HG02885 (cell line): ENCODE measurements around the gene RAP1A.
"Not testable (repeated sequence)": the region's sequence is repeated elsewhere in the genome, so short reads cannot be mapped to it uniquely, and the experiment has no call there.

Experiments used
- ATAC-seq: cut with Tn5 transposase; IDR thresholded peaks from one replicate; pipeline ENCODE4 v1.9.1; 2021; ENCODE audit warnings: mild to moderate bottlenecking; ENCODE audit not compliant: unreplicated experiment, poor library complexity

Gene RAP1A

DNA sequence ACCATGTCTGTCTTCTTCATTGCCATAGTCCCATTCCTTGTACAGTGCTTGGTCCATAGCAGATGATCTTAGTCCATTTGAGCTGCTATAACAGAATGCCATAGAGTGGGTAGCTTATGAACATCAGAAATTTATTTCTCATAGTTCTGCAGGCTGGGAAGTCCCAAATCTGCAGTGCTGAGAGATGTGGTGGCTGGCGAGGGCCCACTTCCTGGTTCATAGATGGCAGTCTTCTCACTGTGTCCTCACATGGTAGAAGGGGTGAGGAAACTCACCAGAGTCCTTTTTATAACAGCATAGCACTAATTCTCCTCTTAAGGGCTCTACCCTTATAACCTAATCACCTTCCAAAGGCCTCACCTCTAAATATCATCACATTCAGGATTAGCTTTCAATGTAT lies 23.1 kb upstream of the RAP1A start:
- no peak for ATAC-seq

DNA sequence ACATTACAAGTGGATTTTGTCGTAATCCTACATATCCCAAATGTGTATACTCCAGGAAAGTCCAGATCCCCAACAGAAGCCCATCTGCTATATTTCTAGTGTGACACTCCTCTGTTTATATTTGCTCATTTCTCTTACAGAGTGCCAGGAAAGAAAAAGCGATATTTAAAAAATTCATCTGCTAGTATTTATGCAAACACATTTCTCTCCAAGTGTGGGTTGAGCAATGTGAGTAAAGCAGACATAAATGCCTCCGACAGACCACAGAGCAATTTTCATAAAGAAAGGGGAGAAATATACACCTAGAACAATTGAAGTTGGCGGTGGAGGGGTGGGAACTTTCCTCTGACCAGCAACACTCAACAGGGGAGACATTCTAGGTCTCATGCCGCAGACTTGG lies 22.2 kb upstream of the RAP1A start:
- ATAC-seq: no peak

DNA sequence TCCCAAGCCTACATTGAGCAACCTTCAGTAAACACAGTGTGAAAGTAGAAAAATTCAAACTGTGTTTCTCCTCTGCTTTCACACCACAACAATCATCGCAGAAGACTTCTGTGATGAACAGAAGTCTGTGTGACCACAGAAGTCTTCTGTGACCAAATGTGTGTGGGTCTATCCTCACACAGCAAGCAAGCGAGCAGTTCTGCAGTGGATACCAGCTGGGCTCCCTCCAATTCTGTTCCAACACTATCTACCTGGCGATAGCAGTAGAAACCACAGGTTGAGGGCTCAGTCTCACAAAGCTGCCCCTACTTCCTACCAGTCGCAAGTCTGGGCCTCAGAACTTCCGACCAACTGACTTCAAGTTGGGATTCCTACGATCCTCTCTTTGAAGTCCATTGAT lies 21.0 kb upstream of the RAP1A start:
- peak; percentile 31 for ATAC-seq

DNA sequence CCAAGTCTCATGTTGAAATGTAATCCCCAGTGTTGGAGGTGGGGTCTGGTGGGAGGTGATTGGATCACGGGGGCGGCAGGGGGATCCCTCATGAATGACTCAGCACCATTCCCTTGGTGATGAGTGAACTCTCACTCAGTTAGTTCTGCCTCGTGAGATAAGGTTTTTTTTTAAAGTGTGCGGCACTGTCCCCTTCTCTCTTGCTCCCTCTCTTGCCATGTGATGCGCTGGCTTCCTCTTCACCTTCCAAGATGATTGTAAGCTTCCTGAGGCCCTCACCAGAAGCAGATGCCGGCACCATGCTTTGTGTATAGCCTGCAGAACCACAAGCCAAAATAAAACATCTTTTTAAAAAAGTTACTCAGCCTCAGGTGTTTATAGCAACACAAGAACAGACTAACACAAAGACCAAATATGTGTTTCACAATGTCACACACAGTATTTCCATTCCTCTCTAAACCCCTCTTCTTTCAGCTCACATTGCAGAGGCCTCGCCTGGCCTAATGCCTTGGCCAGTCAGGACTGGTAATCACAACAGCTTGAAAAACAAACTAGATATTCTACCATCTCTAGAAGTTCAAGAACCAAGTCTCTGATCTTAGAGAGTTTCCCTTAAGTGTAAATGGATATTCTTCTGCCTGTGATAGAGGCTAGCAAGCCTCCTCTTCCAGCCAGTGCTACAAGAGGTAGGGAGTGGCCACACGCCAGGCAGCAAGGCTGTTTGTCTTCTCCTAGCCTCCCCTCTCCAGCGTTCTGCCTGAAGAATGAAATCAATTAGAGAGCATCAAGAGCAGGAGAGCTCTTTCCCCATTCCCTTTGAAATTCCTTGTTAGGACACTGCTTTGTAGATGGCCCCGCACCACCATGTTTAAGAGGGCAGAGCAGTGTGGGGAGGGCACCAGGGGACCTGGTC lies 19.6 kb upstream of the RAP1A start:
- ATAC-seq: no peak

GRCh38 chr1:111600886-111601386 lies 18.7 kb upstream of the RAP1A start:
- peak; percentile 61 for ATAC-seq

- ATAC-seq: no peak
Measured at GRCh38 chr1:111602302-111602701, 17.3 kb upstream of the RAP1A start.

GRCh38 chr1:111602974-111603373 lies 16.6 kb upstream of the RAP1A start:
- ATAC-seq: no peak

GRCh38 chr1:111603979-111604378 lies 15.6 kb upstream of the RAP1A start:
- ATAC-seq: peak; percentile 45

DNA sequence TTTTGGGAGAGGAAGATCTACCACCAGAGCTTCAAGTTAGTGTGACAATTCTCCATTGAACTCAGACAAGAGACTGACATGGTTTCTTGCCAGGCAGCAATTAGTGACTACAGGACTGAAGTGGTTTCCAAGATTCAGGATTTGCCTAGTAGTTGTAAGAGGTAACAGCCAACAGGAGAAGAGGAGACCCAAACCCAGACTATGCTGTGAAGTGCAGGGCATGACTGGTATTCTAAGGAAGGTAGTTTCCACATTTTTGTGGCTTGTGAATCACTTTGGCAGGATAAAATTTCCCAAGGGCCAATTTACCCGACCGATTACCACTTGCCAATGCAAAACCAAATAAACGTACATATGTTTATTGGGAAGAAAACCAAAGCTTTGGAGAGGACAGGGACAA lies 14.7 kb upstream of the RAP1A start:
- no peak for ATAC-seq

GRCh38 chr1:111605576-111605975 lies 14.0 kb upstream of the RAP1A start:
- ATAC-seq: no peak

DNA sequence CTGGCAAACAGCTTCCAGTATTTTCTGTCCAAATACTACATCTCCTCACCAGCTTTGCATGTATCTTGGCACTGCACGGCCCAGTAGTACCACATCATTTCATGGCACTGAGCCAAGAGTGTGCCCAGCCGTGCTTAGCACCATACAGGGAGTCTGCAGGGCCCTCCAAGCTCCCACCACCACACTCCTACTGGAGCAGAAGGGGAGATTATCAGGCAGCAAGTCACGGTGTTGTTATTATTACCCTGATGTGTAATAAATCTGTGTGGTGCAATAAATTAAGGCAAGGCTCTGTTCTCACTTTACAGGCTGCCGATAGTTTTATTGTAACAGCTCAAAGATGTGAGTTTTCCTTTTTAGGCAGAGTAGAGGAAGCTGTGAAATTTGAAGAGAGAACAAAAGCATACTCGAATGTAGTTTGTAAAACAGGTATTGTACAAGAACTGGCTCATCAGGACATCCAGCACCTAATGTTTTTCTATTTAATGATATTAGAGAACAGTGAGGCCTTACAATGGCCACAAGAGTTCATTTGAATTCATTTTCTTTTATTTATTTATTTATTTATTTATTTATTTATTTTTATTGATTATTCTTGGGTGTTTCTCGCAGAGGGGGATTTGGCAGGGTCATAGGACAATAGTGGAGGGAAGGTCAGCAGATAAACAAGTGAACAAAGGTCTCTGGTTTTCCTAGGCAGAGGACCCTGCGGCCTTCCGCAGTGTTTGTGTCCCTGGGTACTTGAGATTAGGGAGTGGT lies 13.0 kb upstream of the RAP1A start:
- not testable (repeated sequence) for ATAC-seq

DNA sequence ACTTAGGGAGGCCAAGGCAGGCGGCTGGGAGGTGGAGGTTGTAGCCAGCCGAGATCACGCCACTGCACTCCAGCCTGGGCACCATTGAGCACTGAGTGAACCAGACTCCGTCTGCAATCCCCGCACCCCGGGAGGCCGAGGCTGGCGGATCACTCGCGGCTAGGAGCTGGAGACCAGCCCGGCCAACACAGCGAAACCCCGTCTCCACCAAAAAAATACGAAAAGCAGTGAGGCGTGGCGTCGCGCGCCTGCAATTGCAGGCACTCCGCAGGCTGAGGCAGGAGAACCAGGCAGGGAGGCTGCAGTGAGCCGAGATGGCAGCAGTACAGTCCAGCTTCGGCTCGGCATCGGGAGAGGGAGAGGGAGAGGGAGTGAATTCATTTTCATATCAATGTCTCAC lies 11.1 kb upstream of the RAP1A start:
- ATAC-seq: not testable (repeated sequence)

DNA sequence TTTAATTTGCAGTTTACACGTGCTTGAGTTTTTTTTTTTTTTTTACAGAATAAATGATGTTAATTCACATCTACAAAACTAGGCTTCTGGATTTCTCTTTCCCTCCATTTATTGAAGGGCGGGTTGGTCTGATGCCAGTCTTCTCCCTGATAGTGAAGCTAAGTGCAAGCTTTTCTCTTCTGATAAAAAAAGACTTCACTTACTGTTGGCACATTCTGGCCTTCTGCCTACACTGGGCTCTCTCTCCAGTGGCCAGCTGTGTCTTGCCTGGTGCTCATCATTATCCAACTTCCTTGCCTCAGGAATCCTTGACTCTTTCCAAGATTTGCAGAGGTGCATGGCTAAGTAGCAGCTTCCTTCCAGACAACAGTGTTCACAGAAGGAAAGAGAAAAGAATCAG lies 7.6 kb upstream of the RAP1A start:
- no peak for ATAC-seq

DNA sequence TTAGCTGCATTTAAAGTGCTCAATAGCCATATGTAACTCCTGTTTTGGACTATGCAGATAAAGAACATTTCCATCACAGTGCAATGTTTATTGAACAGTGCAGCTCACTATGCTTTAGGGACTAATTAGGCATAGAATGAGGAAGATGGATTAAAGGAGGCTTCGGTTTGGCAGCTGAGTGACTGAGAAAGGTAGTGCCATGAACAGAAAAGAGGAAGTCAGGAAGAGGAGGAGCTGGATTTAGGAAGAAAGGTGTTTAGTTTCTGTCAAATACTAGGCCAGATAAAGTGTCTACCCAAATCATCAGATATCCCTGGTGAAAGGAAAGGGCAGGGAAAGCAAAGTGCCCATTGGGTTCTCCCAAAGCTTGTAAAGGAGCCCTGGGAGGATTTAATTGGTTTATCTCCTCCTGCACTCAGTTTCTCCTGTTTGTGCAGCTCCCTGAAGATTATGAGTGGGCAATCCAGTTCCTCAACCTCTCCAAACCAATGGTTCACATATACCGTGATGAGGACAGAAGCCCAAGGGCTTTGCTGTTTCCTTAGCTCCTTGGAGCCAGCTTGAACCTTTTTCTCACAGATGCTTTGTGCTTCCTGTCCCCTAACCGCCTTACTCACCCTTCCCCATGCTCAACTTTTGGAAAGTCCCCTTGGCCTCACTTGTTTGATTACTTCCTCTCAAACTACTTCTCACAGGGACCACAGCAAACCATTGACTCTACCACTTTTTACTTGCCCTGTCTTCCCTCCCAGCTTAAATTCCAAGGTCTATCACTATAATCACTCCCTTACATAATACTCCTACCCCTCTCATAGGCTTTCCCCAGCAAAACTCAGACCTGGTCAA lies 3.5 kb upstream of the RAP1A start:
- peak; percentile 48 for ATAC-seq

DNA sequence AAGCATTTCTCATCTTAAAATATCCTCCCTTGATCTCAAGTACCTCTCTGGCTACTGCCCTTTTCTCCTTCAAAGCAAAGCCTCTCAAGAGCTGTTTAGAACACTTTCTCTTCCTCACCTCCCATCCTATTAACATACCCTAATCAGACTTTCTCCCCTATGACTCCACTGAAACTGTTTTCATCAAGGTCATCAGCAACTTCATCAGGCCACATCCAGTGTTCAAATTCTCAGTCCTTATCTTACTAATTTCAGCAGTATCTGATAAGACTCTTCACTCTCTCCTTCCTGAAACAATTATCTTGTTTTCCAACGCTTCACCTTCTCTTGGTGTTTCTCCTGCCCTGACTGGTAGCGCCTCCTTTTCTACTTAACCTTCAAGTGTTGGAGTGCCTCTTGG lies 1.5 kb upstream of the RAP1A start:
- ATAC-seq: no peak

DNA sequence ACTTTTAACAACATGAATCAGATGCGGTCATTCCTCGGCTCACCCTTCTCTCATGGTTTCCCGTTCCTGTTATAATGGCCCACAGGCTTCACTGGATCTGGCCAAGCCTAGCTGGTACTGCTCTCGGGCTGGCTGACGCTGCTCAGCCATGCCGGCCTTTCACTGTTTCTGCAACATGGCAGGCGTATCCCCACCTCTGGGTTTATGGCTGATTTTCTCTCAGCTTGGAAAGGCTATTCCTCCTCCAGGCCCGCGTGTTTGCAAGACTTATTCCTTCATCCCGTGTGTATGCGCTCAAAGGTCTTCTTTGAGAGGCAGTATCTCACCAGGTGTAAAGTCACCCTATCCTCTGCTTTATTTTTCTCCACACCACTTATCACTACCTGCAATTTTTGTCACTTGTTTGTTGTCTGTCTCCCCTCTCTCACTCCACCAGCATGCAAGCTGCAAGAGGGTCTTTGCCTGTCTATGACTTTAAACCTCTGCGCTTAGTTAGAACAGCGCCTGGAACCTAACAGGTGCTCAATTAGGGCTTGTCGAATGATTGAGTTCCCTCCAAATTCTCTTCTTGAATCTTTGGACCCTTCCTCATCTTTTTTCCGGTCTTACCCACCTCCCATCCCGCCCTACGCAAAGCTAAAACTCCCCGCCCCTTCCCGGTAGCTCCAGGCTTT lies 491 bp upstream of the RAP1A start:
- ATAC-seq: peak; percentile 8

GRCh38 chr1:111620441-111620971 lies 917 bp downstream of the RAP1A start:
- peak; percentile 20 for ATAC-seq

GRCh38 chr1:111621050-111621449 lies 1.5 kb downstream of the RAP1A start:
- ATAC-seq: no peak

GRCh38 chr1:111622166-111622565 lies 2.6 kb downstream of the RAP1A start:
- no peak for ATAC-seq

- no peak for ATAC-seq
Measured at GRCh38 chr1:111624382-111624781, 4.8 kb downstream of the RAP1A start.
